HepG2 (cell line): Measurements from ENCODE around the gene SIRT6. TPM values are rescaled to one million over a fixed set of nuclear protein-coding genes. Genes with fewer than 3 reads are reported as not detected.

Experiments
- CREB1 ChIP-seq, 2 experiments: fragments of 450-650 bp in 1 of 2; IDR thresholded peaks; 2 replicates each; pipeline ENCODE4 v1.6.1; 2016 to 2017; ENCODE audit warnings: control low read depth in 1 of 2, mild to moderate bottlenecking in 1 of 2, missing compliant biosample characterization in 1 of 2, missing genetic modification characterization in 1 of 2
- SNAPC4 ChIP-seq: sonication (generic); formaldehyde crosslinking; IDR thresholded peaks from 2 replicates; pipeline ENCODE4 v1.4.0; 2020; ENCODE audit warnings: mild to moderate bottlenecking, missing genetic modification reagents
- TFDP1 ChIP-seq: IDR thresholded peaks from 2 replicates; pipeline ENCODE4 v1.6.1; 2016; ENCODE audit warnings: missing compliant biosample characterization, missing genetic modification reagents, borderline replicate concordance
- ZBTB44 ChIP-seq: sonication (generic); formaldehyde crosslinking; IDR thresholded peaks from 2 replicates; pipeline ENCODE4 v1.4.0; 2020; ENCODE audit warnings: missing genetic modification reagents
- ZNF724P ChIP-seq: sonication (generic); formaldehyde crosslinking; IDR thresholded peaks from 2 replicates; pipeline ENCODE4 v1.8.0; 2022; ENCODE audit warnings: missing genetic modification reagents, borderline replicate concordance
- ZNF770 ChIP-seq: sonication (generic); formaldehyde crosslinking; IDR thresholded peaks from 2 replicates; pipeline ENCODE4 v1.5.0; 2020; ENCODE audit warnings: mild to moderate bottlenecking, missing genetic modification reagents
- ZNF891 ChIP-seq: sonication (generic); formaldehyde crosslinking; IDR thresholded peaks from 2 replicates; pipeline ENCODE4 v1.5.0; 2020; ENCODE audit warnings: mild to moderate bottlenecking, missing genetic modification reagents
- polyA plus RNA-seq, 8 experiments: library from polyadenylated mRNA; depleted of rRNA in 3 of 8; stranded (reverse) in 7 of 8; unstranded in 1 of 8; fragments of >200 nt; fragmentation: Illumina TruSeq in 4 of 8; extraction: Trizol in 4 of 8; gene quantifications; 2 replicates each; pipeline versions ENCODE4 v1.2.1 to v1.2.3, GENCODE V29; 2011 to 2016; ENCODE audit warnings: low read depth in 4 of 8, missing spikeins in 1 of 8, mixed read lengths in 1 of 8; ENCODE audit not compliant: insufficient read depth in 1 of 8
- total RNA-seq, 5 experiments: library from RNA; depleted of rRNA; stranded (reverse); fragments of >200 nt; fragmentation: Illumina TruSeq; extraction: Trizol; gene quantifications; 2 replicates each; pipeline ENCODE4 v1.2.3, GENCODE V29; 2016; ENCODE audit warnings: low read depth in 1 of 5

Gene SIRT6
- total and polyA plus RNA-seq, 2 of the 13 experiments (the other 11 are each of a cell fraction or from before 2014, with no cell fraction given), result 11.0 to 18.4 TPM

GRCh38 chr19:4154571-4155312 lies 27.6 kb downstream of the SIRT6 start (continued):
- peak; percentile 74 for TF ChIP-seq ZNF770 (CRISPR knock-in tag)
- no peak for TF ChIP-seq ZBTB44 (CRISPR knock-in tag)
- TF ChIP-seq ZNF891 (CRISPR knock-in tag), result peak; percentile 40; the same call in 1 of the 2 replicates
- no peak for TF ChIP-seq ZNF724P
- no peak for TF ChIP-seq SNAPC4 (CRISPR knock-in tag)
- no peak for TF ChIP-seq TFDP1 (CRISPR knock-in tag)
- TF ChIP-seq CREB1 (IDR thresholded peaks at IDR 0.05), result no peak
- no peak for TF ChIP-seq CREB1 (CRISPR knock-in tag; IDR thresholded peaks at IDR 0.05)
